DOHH2 (cell line): ENCODE results near the gene ADGRL3.

Source experiments
- CTCF ChIP-seq: fragments of 200-600 bp; sonication (generic); IDR thresholded peaks from one replicate; pipeline ENCODE4 v1.5.1; 2014; ENCODE audit warnings: antibody characterized with exemption, mild to moderate bottlenecking, low read depth, low read length; ENCODE audit not compliant: poor library complexity, severe bottlenecking
- EZH2phosphoT487 ChIP-seq: fragments of 200-600 bp; sonication (generic); IDR thresholded peaks from 2 replicates; pipeline ENCODE4 v1.6.1; 2017; ENCODE audit warnings: borderline replicate concordance, mild to moderate bottlenecking, antibody characterized with exemption, low read length, moderate library complexity, mixed read lengths

GRCh38 chr4:61860376-61860775, 660.2 kb downstream of the ADGRL3 start:
- TF ChIP-seq CTCF (no peak), EZH2phosphoT487 (no peak)
